HepG2 (cell line): ENCODE results near the gene TEK. TPM values are rescaled to one million over a fixed set of nuclear protein-coding genes. Genes with fewer than 3 reads are reported as not detected.
A peak's percentile ranks its signal among the peaks of the same experiment; 100 is the strongest.

Source experiments
- ATAC-seq: fragments of 200-7000 bp; cut with Tn5 transposase; 3 replicates; pipeline ENCODE4 v1.9.1; 2020; ENCODE audit warnings: mild to moderate bottlenecking, moderate library complexity
- BruUV-seq: library from RNA; stranded (reverse); fragments of 400-500 nt; replicated peaks from 2 replicates; lab custom pipeline; 2021; lab: Mats Ljungman, UMichigan
- CTCF ChIA-PET: fragments of 300-600 bp; formaldehyde crosslinking; extraction: SDS; loops from one replicate; lab custom pipeline; 2021; ENCODE audit warnings: low total read pairs, inconsistent platforms, low intra/inter-chr PET ratio; lab: Yijun Ruan, JAX
- POLR2A ChIA-PET: fragments of 350-600 bp; sonication (Branson Sonifier 250); formaldehyde crosslinking; loops from one replicate; lab custom pipeline; 2020; ENCODE audit warnings: antibody characterized with exemption, inconsistent platforms; lab: Yijun Ruan, JAX
- DNase-seq: peaks from one replicate; pipeline ENCODE4 v3.0.0-alpha.2; 2015; ENCODE audit warnings: low spot score
- FAIRE-seq: peaks from 3 replicates; lab custom pipeline; 2011; peaks lifted over from hg19 to GRCh38; lab: Jason Lieb, UNC
- H2AFZ ChIP-seq: one replicate; pipeline ENCODE4 v1.6.1; 2011; ENCODE audit warnings: low read length, inconsistent platforms
- H3K27ac ChIP-seq: fragments of 300-600 bp; 3 replicates; pipeline ENCODE4 v1.8.0; 2011; ENCODE audit warnings: mixed run types, mild to moderate bottlenecking, mixed read lengths, low read length, inconsistent platforms; ENCODE audit not compliant: insufficient read depth; ENCODE audit errors: extremely low read length
- H3K27me3 ChIP-seq, 2 experiments: fragments of 200-600 bp in 1 of 2; 2 replicates in 1 of 2; 3 replicates in 1 of 2; pipeline versions ENCODE4 v1.6.0 to v1.8.0; 2011; ENCODE audit warnings: low read length in 2 of 2, mild to moderate bottlenecking in 2 of 2, moderate library complexity in 2 of 2, inconsistent platforms in 1 of 2; ENCODE audit not compliant: insufficient read depth in 2 of 2, control insufficient read depth in 1 of 2
- H3K36me3 ChIP-seq, 2 experiments: fragments of 200-600 bp in 1 of 2; replicated peaks in 1 of 2; 2 replicates in 1 of 2; 3 replicates in 1 of 2; pipeline versions ENCODE4 v1.5.1 to v1.8.0; 2011; ENCODE audit warnings: low read length in 2 of 2, inconsistent platforms in 1 of 2; ENCODE audit not compliant: insufficient read depth in 2 of 2, control insufficient read depth in 1 of 2
- H3K4me1 ChIP-seq: 2 replicates; pipeline ENCODE4 v1.5.1; 2012; ENCODE audit warnings: low read length, inconsistent platforms; ENCODE audit not compliant: insufficient read depth
- H3K4me2 ChIP-seq: 2 replicates; pipeline ENCODE4 v1.6.0; 2011; ENCODE audit warnings: low read depth, low read length, inconsistent platforms
- H3K4me3 ChIP-seq, 3 experiments: fragments of 200-600 bp in 1 of 3; sonication (generic), shearing (Covaris generic) in 1 of 3; replicated peaks in 1 of 3; 2 replicates each; pipeline ENCODE4 v1.5.1; 2011 to 2016; ENCODE audit warnings: low read length in 3 of 3, inconsistent platforms in 2 of 3, low read depth in 2 of 3, mild to moderate bottlenecking in 2 of 3, control low read depth in 1 of 3, mixed read lengths in 1 of 3; ENCODE audit not compliant: insufficient read depth in 1 of 3
- H3K79me2 ChIP-seq: one replicate; pipeline ENCODE4 v1.6.1; 2011; ENCODE audit warnings: low read length, inconsistent platforms; ENCODE audit not compliant: insufficient read depth
- H3K9ac ChIP-seq: 2 replicates; pipeline ENCODE4 v1.6.0; 2011; ENCODE audit warnings: mild to moderate bottlenecking, low read depth, low read length, inconsistent platforms; ENCODE audit not compliant: insufficient read depth
- H3K9me3 ChIP-seq: 2 replicates; pipeline ENCODE4 v1.5.1; 2012; ENCODE audit warnings: mild to moderate bottlenecking, low read length
- H4K20me1 ChIP-seq: 2 replicates; pipeline ENCODE4 v1.6.0; 2011; ENCODE audit warnings: inconsistent platforms, mild to moderate bottlenecking, low read length, moderate library complexity; ENCODE audit not compliant: insufficient read depth
- ATF4 ChIP-seq, 2 experiments: fragments of 450-650 bp in 1 of 2; sonication (generic) in 1 of 2; formaldehyde crosslinking; IDR thresholded peaks; 2 replicates each; pipeline versions ENCODE4 v1.5.0 to v1.8.0; 2020 to 2022; ENCODE audit warnings: mild to moderate bottlenecking in 1 of 2, missing genetic modification reagents in 1 of 2
- CEBPB ChIP-seq: IDR thresholded peaks from 2 replicates; pipeline ENCODE4 v1.6.1; 2011; ENCODE audit warnings: low read depth, low read length, improper control_type of control experiment, borderline replicate concordance
- CREM ChIP-seq, 2 experiments: sonication (generic) in 1 of 2; formaldehyde crosslinking in 1 of 2; IDR thresholded peaks; 2 replicates each; pipeline versions ENCODE4 v1.4.0 to v1.6.1; 2016 to 2020; ENCODE audit warnings: antibody characterized with exemption in 1 of 2, mild to moderate bottlenecking in 1 of 2, missing genetic modification reagents in 1 of 2
- FOXA1 ChIP-seq, 2 experiments: fragments of 450-650 bp in 1 of 2; sonication (generic) in 1 of 2; formaldehyde crosslinking in 1 of 2; IDR thresholded peaks; 2 replicates each; pipeline versions ENCODE4 v1.4.0 to v1.6.1; 2016 to 2020; ENCODE audit warnings: missing genetic modification reagents in 1 of 2
- GATA4 ChIP-seq: sonication (generic); IDR thresholded peaks from 2 replicates; pipeline ENCODE4 v1.6.1; 2016; ENCODE audit warnings: antibody characterized with exemption, low read depth, borderline replicate concordance
- GATAD1 ChIP-seq: IDR thresholded peaks from 2 replicates; pipeline ENCODE4 v1.6.1; 2016; ENCODE audit warnings: missing genetic modification reagents, missing compliant biosample characterization
- GFI1 ChIP-seq: sonication (generic); formaldehyde crosslinking; IDR thresholded peaks from 2 replicates; pipeline ENCODE4 v1.5.0; 2020; ENCODE audit warnings: missing genetic modification reagents, mild to moderate bottlenecking, borderline replicate concordance
- HNF4A ChIP-seq: sonication (generic); formaldehyde crosslinking; IDR thresholded peaks from 2 replicates; pipeline ENCODE4 v1.4.0; 2020; ENCODE audit warnings: missing genetic modification reagents
- PHF8 ChIP-seq: sonication (generic); formaldehyde crosslinking; IDR thresholded peaks from 2 replicates; pipeline ENCODE4 v1.5.0; 2020; ENCODE audit warnings: missing genetic modification reagents
- POLR2A ChIP-seq, 2 experiments: IDR thresholded peaks; 2 replicates each; pipeline ENCODE4 v1.6.1; 2011; ENCODE audit warnings: low read depth in 2 of 2, low read length in 2 of 2, mild to moderate bottlenecking in 1 of 2, moderate library complexity in 1 of 2; ENCODE audit not compliant: insufficient read depth in 1 of 2
- SNAPC5 ChIP-seq: sonication (generic); formaldehyde crosslinking; IDR thresholded peaks from 2 replicates; pipeline ENCODE4 v1.8.1; 2023; ENCODE audit warnings: mild to moderate bottlenecking, missing genetic modification reagents, borderline replicate concordance
- ZBTB21 ChIP-seq: sonication (generic); formaldehyde crosslinking; IDR thresholded peaks from 2 replicates; pipeline ENCODE4 v1.4.0; 2020; ENCODE audit warnings: missing genetic modification reagents
- ZNF275 ChIP-seq: sonication (generic); formaldehyde crosslinking; IDR thresholded peaks from 2 replicates; pipeline ENCODE4 v1.8.0; 2022; ENCODE audit warnings: missing genetic modification reagents, mild to moderate bottlenecking, inconsistent platforms, borderline replicate concordance
- ZNF282 ChIP-seq: fragments of 450-650 bp; IDR thresholded peaks from 2 replicates; pipeline ENCODE4 v1.6.1; 2018; ENCODE audit not compliant: partially characterized antibody
- ZNF615 ChIP-seq: sonication (generic); formaldehyde crosslinking; IDR thresholded peaks from 2 replicates; pipeline ENCODE4 v1.5.0; 2020; ENCODE audit warnings: mild to moderate bottlenecking, missing genetic modification reagents, borderline replicate concordance
- ZNF792 ChIP-seq: IDR thresholded peaks from 2 replicates; pipeline ENCODE4 v1.6.1; 2016
- ZNF883 ChIP-seq: sonication (generic); formaldehyde crosslinking; IDR thresholded peaks from 2 replicates; pipeline ENCODE4 v1.5.1; 2020; ENCODE audit warnings: mild to moderate bottlenecking, missing genetic modification reagents; ENCODE audit errors: not compliant biosample characterization
- WGBS: methylation state at CpG from one replicate; pipeline ENCODE4 v1.1.6; 2017; ENCODE audit warnings: low lambda C conversion rate; 5-methylcytosine and 5-hydroxymethylcytosine counted together
- in situ Hi-C: cut with HindIII; loops from 2 replicates; pipeline ENCODE4 v1.10.0; 2017; ENCODE audit warnings: low pct_unique_long_range_greater_than_20kb; ENCODE audit not compliant: extremely low pct_ligation_motif_present
- intact Hi-C: fragments of 100-400 bp; cut with micrococcal nuclease; formaldehyde crosslinking; loops from one replicate; pipeline ENCODE4 v1.10.0; 2022; ENCODE audit not compliant: unreplicated experiment
- polyA plus RNA-seq, 8 experiments: library from polyadenylated mRNA; depleted of rRNA in 3 of 8; stranded (reverse) in 7 of 8; unstranded in 1 of 8; fragments of >200 nt; fragmentation: Illumina TruSeq in 4 of 8; extraction: Trizol in 4 of 8; gene quantifications; 2 replicates each; pipeline versions ENCODE4 v1.2.1 to v1.2.3, GENCODE V29; 2011 to 2016; ENCODE audit warnings: low read depth in 4 of 8, missing spikeins in 1 of 8, mixed read lengths in 1 of 8; ENCODE audit not compliant: insufficient read depth in 1 of 8
- total RNA-seq, 5 experiments: library from RNA; depleted of rRNA; stranded (reverse); fragments of >200 nt; fragmentation: Illumina TruSeq; extraction: Trizol; gene quantifications; 2 replicates each; pipeline ENCODE4 v1.2.3, GENCODE V29; 2016; ENCODE audit warnings: low read depth in 1 of 5
- TF ChIP-seq, protein P1 (sequence below): sonication (generic); formaldehyde crosslinking; IDR thresholded peaks from 2 replicates; pipeline ENCODE4 v1.5.1; 2020; ENCODE audit warnings: missing genetic modification reagents, mild to moderate bottlenecking, borderline replicate concordance
- TF ChIP-seq, protein P2 (sequence below): sonication (generic); formaldehyde crosslinking; IDR thresholded peaks from 2 replicates; pipeline ENCODE4 v1.8.0; 2022; ENCODE audit warnings: mild to moderate bottlenecking, missing genetic modification reagents, borderline replicate concordance

TEK gene
- total and polyA plus RNA-seq, 2 of the 13 experiments (the other 11 are each of a cell fraction or from before 2014, with no cell fraction given), result not detected

DNA sequence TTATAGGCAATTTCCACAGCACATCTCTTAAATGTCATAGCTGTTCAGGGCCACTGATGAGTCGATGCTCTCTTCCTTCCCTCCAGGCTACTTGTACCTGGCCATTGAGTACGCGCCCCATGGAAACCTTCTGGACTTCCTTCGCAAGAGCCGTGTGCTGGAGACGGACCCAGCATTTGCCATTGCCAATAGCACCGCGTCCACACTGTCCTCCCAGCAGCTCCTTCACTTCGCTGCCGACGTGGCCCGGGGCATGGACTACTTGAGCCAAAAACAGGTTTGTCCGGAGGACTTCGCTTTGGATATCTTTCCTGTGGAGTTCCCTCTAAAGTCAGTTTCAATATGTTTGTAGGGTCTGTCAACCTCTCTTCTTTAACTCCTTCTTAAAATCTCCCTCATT is 103.6 kb downstream of the TEK start (continued):
- TF ChIP-seq ZNF275 (CRISPR knock-in tag) (no peak), CREM (IDR thresholded peaks at IDR 0.05) (no peak), CREM (CRISPR knock-in tag; IDR thresholded peaks at IDR 0.05) (no peak), ZNF883 (CRISPR knock-in tag) (no peak), SNAPC5 (no peak), ZBTB21 (no peak), ZNF615 (CRISPR knock-in tag) (no peak)
- TF ChIP-seq, protein P1, sequence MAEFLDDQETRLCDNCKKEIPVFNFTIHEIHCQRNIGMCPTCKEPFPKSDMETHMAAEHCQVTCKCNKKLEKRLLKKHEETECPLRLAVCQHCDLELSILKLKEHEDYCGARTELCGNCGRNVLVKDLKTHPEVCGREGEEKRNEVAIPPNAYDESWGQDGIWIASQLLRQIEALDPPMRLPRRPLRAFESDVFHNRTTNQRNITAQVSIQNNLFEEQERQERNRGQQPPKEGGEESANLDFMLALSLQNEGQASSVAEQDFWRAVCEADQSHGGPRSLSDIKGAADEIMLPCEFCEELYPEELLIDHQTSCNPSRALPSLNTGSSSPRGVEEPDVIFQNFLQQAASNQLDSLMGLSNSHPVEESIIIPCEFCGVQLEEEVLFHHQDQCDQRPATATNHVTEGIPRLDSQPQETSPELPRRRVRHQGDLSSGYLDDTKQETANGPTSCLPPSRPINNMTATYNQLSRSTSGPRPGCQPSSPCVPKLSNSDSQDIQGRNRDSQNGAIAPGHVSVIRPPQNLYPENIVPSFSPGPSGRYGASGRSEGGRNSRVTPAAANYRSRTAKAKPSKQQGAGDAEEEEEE (CRISPR knock-in tag), result no peak

- no TSS peak for BruUV-seq
- no peak overlapping the region for H3K9ac ChIP-seq
- FAIRE-seq, result no peak
- no peak overlapping the region for H2AFZ ChIP-seq
- CTCF ChIA-PET, result no interaction called here
- no peaks in the 10 kb centered on the region for H3K4me1 ChIP-seq
- H3K27me3 ChIP-seq, result no peaks in the 10 kb centered on the region
- no peaks in the 10 kb centered on the region for H3K9me3 ChIP-seq
- no peak overlapping the region for H3K27ac ChIP-seq
- peak; percentile 1 for DNase-seq
- WGBS, result 3% methylated on average over 3 of the region's 4 CpGs
- no peak for ATAC-seq
- no peaks in the 10 kb centered on the region for H3K79me2 ChIP-seq
- H3K4me3 ChIP-seq, result no peak overlapping the region
- POLR2A ChIA-PET, result no interaction called here
- no peak overlapping the region for H3K4me2 ChIP-seq
- H3K36me3 ChIP-seq, result no peaks in the 10 kb centered on the region
- in situ Hi-C loops (no loop called here), intact Hi-C loops (no loop called here)
- H4K20me1 ChIP-seq, result no peaks in the 10 kb centered on the region
- TF ChIP-seq GFI1 (no peak), PHF8 (CRISPR knock-in tag) (no peak), GATAD1 (CRISPR knock-in tag) (no peak), FOXA1 (IDR thresholded peaks at IDR 0.05) (no peak), FOXA1 (CRISPR knock-in tag; IDR thresholded peaks at IDR 0.05) (no peak), GATA4 (no peak), ZNF792 (no peak), CEBPB (peak; percentile 58; the same call in 1 of the 2 replicates), POLR2A (IDR thresholded peaks at IDR 0.05; ENCODE audit: insufficient read depth in 1 of 2, low read depth in 2 of 2, low read length in 2 of 2) (no peak), HNF4A (no peak), ZNF282 (no peak), ATF4 (CRISPR knock-in tag; IDR thresholded peaks at IDR 0.05) (peak in 1 of 2 experiments; percentile 61; a peak in 1 of 4 replicates)
- TF ChIP-seq, protein P2, sequence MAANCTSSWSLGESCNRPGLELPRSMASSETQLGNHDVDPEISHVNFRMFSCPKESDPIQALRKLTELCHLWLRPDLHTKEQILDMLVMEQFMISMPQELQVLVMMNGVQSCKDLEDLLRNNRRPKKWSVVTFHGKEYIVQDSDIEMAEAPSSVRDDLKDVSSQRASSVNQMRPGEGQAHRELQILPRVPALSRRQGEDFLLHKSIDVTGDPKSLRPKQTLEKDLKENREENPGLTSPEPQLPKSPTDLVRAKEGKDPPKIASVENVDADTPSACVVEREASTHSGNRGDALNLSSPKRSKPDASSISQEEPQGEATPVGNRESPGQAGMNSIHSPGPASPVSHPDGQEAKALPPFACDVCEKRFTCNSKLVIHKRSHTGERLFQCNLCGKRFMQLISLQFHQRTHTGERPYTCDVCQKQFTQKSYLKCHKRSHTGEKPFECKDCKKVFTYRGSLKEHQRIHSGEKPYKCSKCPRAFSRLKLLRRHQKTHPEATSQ (CRISPR knock-in tag), result no peak
These were observed 118.2 kb downstream of the TEK start for GRCh38 chr9:27227192-27227591.
